Thyroid gland (tissue), 4 donors: Measurements from ENCODE around the gene RRAD. TPM values are rescaled to one million over a fixed set of nuclear protein-coding genes. Genes with fewer than 3 reads are reported as not detected.

Experiments used
- DNase-seq, 2 donors: peaks; one replicate each; pipeline ENCODE4 v3.0.0-alpha.2; 2019
- H3K27ac ChIP-seq, 3 donors: fragments of 200-600 bp; sonication (generic); 1 replicate in 2 of 3; 2 replicates in 1 of 3; pipeline ENCODE4 v1.5.1; 2016 to 2019; ENCODE audit warnings: mild to moderate bottlenecking in 1 of 3, moderate library complexity in 1 of 3
- H3K27me3 ChIP-seq: fragments of 200-600 bp; sonication (generic); one replicate; pipeline ENCODE4 v1.5.1; 2019
- H3K36me3 ChIP-seq, 2 donors: fragments of 200-600 bp; sonication (generic); one replicate each; pipeline ENCODE4 v1.5.1; 2016 to 2019
- H3K4me1 ChIP-seq, 2 donors: fragments of 200-600 bp; sonication (generic); one replicate each; pipeline ENCODE4 v1.5.1; 2017 to 2019
- H3K4me3 ChIP-seq, 3 donors: fragments of 200-600 bp; sonication (generic); replicated peaks in 1 of 3; 1 replicate in 2 of 3; 2 replicates in 1 of 3; pipeline ENCODE4 v1.5.1; 2016; ENCODE audit warnings: mild to moderate bottlenecking in 1 of 3
- H3K9me3 ChIP-seq: fragments of 200-600 bp; sonication (generic); one replicate; pipeline ENCODE4 v1.5.1; 2017
- POLR2A ChIP-seq, 2 donors: fragments of 450-650 bp; IDR thresholded peaks; one replicate each; pipeline ENCODE4 v1.6.1; 2017; ENCODE audit warnings: antibody characterized with exemption in 2 of 2, mild to moderate bottlenecking in 2 of 2, moderate library complexity in 1 of 2
- WGBS, 2 donors: methylation state at CpG; one replicate each; pipeline ENCODE4 v1.1.5; 2017; 5-methylcytosine and 5-hydroxymethylcytosine counted together
- intact Hi-C: fragments of 100-400 bp; cut with DNase I; formaldehyde crosslinking; loops from one replicate; pipeline ENCODE4 v1.15.1; 2023
- total RNA-seq, 4 donors: library from RNA; depleted of rRNA; stranded (reverse); fragments of >200 nt; gene quantifications; one replicate each; pipeline ENCODE4 v1.2.3, GENCODE V29; 2016
- TF ChIP-seq, protein P1 (sequence below), 6 experiments: fragments of 200-600 bp in 3 of 6; fragments of 450-650 bp in 3 of 6; sonication (generic) in 3 of 6; IDR thresholded peaks; one replicate each; pipeline ENCODE4 v1.5.1; 2016 to 2019; ENCODE audit warnings: antibody characterized with exemption in 6 of 6, mild to moderate bottlenecking in 2 of 6, inconsistent platforms in 1 of 6, moderate library complexity in 1 of 6

The RRAD gene
- total RNA-seq, 4 donors from 2014 or later, result 6.1 to 15.6 (median 10.9) TPM

DNA sequence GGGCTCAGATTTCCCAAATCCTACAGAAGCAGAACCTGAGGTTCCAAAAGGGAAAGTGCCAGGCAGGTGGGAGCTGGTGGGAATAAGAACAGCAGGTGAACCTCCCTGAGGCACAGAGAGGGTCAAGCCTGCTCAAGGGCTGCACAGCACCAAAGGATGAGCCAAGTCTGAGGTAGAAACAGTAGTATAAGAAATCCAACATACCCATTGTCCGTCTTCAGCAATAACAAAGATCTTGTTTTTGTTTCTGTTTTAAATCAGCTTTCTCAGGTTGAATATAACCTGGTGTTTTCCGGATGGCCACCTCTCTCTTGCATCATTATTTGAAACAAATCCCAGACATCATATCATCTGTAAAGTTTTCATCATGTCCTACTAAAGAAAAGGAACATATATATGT, 25.1 kb upstream of the RRAD start:
- H3K27ac ChIP-seq, result no peak overlapping the region
- TF ChIP-seq, protein P1, sequence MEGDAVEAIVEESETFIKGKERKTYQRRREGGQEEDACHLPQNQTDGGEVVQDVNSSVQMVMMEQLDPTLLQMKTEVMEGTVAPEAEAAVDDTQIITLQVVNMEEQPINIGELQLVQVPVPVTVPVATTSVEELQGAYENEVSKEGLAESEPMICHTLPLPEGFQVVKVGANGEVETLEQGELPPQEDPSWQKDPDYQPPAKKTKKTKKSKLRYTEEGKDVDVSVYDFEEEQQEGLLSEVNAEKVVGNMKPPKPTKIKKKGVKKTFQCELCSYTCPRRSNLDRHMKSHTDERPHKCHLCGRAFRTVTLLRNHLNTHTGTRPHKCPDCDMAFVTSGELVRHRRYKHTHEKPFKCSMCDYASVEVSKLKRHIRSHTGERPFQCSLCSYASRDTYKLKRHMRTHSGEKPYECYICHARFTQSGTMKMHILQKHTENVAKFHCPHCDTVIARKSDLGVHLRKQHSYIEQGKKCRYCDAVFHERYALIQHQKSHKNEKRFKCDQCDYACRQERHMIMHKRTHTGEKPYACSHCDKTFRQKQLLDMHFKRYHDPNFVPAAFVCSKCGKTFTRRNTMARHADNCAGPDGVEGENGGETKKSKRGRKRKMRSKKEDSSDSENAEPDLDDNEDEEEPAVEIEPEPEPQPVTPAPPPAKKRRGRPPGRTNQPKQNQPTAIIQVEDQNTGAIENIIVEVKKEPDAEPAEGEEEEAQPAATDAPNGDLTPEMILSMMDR (IDR thresholded peaks at IDR 0.05), result no peak
- TF ChIP-seq POLR2A (IDR thresholded peaks at IDR 0.05), result no peak
- intact Hi-C loops, result no loop called here
- H3K36me3 ChIP-seq, result no peaks in the 10 kb centered on the region
- DNase-seq, result no peak
- WGBS, 2 donors, result 76 to 81% methylated on average over 2 of the region's 2 CpGs
- H3K4me1 ChIP-seq, result peaks cover 10 to 11% of the 10 kb centered on the region in 2 donors
- no peaks in the 10 kb centered on the region for H3K27me3 ChIP-seq
- no peak overlapping the region for H3K4me3 ChIP-seq
- no peaks in the 10 kb centered on the region for H3K9me3 ChIP-seq

DNA sequence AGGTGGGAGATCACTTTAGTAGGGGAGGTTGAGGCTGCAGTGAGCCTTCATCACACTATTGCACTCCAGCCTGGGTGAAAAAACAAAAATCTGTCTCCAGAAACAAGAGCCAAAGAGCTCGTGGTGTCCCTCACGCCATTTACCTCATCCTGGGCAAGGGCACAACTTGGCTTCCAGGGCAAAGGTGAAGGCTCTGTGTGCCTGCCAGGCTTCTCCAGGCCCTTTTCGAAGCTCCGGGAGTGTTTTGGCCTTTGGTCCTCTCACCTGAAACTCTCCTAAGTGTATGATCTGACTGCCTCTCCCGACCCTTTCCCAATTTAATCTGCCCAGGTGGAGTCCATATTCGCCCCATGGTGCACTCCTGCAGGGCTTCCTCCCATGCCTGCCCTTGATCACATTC, 24.1 kb upstream of the RRAD start:
- DNase-seq, result no peak
- intact Hi-C loops, result no loop called here
- WGBS, 2 donors, result 82% methylated on average over 6 of the region's 6 CpGs
- no peak overlapping the region for H3K4me3 ChIP-seq
- no peak overlapping the region for H3K27ac ChIP-seq
- peaks cover 10 to 11% of the 10 kb centered on the region in 2 donors for H3K4me1 ChIP-seq
- TF ChIP-seq, protein P1 (IDR thresholded peaks at IDR 0.05), result no peak
- no peak for TF ChIP-seq POLR2A (IDR thresholded peaks at IDR 0.05)
- no peaks in the 10 kb centered on the region for H3K36me3 ChIP-seq
- H3K27me3 ChIP-seq, result no peaks in the 10 kb centered on the region
- H3K9me3 ChIP-seq, result no peaks in the 10 kb centered on the region

DNA sequence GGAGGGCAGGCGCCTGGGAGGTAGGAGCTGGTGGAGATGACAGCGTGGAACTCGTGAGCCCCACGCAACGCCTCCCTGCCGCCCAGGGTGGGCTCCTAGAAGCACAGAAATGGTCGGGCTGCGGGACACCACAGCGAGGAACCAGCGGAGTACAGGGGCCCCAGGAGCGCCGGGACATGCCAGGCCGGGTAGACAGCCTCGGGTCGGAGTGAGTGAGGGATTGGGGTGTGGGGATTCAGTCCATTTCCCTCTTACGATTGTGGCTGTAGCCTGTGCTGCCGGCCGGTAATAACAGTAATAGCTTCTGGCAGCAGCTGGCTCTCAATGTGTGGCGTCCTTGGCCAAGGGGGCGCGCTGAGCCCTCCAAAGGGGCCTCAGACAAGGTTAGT, 23.5 kb upstream of the RRAD start:
- WGBS, 2 donors, result 33 to 41% methylated on average over 3 to 12 of the region's 21 CpGs
- no peak overlapping the region for H3K27ac ChIP-seq
- no peak for DNase-seq
- H3K27me3 ChIP-seq, result no peaks in the 10 kb centered on the region
- intact Hi-C loops, result no loop called here
- peak overlapping the region in 1 of 3 donors; percentile 28 for H3K4me3 ChIP-seq
- no peaks in the 10 kb centered on the region for H3K9me3 ChIP-seq
- peaks cover 10 to 11% of the 10 kb centered on the region in 2 donors for H3K4me1 ChIP-seq
- TF ChIP-seq POLR2A (IDR thresholded peaks at IDR 0.05), result no peak
- peaks cover 0 to 1% of the 10 kb centered on the region in 2 donors for H3K36me3 ChIP-seq

DNA sequence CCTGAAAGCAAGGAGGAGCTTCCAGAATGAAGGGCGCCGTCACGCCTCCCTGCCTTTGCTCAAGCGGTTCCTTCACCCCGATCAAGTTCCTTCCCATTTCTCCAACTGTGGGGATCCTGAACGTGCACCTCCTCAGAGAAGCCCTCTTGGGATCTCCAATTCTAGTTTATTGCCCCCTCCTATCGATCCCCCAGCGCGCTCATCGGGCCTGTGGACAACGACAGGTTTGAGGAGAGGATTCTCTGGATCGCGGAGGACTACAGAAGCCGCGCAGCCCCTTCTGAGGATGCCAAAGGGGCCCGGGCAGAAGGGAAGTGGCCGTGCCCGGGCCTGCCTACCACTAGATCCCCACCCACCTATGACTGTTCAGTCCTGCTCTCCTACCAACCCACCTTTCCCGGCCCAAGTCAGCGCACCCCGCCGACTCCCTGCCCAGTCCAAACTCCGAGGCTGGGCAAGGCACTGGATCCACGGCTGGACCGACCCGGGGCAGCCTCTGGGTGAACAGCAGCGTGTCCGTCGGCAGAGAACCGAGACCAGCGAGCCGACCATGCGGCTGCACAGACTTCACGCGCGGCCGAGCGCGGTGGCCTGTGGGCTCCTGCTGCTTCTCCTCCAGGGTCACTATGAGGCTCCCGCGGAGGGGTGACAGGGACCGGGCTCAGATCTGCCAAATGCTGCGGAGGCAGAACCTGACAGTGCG, 22.9 kb upstream of the RRAD start:
- H3K4me3 ChIP-seq, result peak overlapping the region in 2 of 3 donors; percentile 25 to 28
- no peaks in the 10 kb centered on the region for H3K27me3 ChIP-seq
- DNase-seq, result peak; percentile 54 to 68
- TF ChIP-seq, protein P1 (IDR thresholded peaks at IDR 0.05), result no peak
- no peak for TF ChIP-seq POLR2A (IDR thresholded peaks at IDR 0.05)
- no peak overlapping the region for H3K27ac ChIP-seq
- 1 to 3% methylated on average over 15 to 25 of the region's 44 CpGs for WGBS, 2 donors
- no peaks in the 10 kb centered on the region for H3K9me3 ChIP-seq
- intact Hi-C loops, result no loop called here
- peaks cover 1 to 7% of the 10 kb centered on the region in 2 donors for H3K36me3 ChIP-seq
- peaks cover 10 to 11% of the 10 kb centered on the region in 2 donors for H3K4me1 ChIP-seq

DNA sequence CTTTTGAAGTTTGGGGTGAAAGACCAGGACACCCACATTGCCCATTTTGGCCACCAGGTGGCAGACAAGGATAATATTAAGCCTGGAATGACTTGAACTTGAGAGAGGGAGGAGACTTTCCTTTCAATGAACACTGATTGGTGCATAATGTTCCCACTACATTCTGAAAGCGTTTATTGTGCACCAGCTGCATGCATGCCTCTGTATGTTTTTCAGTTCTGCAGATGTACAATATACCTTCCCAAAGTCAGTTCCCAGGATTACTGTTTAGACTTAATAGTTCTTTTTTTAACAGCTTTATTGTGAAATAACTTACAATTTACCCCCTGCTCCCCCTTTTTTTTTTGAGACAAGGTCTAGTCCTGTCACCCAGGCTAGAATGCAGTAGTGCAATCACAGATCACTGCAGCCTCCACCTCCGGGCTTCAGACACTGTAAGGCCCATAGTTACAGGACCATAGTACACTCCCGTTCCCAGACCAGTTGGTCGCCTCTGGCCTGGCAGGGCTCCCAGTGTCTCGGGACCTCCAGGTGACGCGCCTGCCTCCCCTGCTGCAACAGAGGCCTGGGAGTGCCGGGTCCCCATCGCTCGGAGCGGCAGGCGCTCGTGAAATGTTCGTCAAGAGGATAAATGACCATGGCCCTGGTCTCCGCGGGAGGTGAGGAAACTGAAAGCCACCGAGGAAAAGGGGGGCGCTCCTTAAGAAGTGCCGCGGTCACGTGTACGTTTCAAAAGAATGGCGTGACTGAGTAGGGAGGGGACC, 22.1 kb upstream of the RRAD start:
- Histone ChIP-seq H3K27ac (no peak overlapping the region), H3K4me3 (peak overlapping the region in 2 of 3 donors; percentile 25 to 28), H3K27me3 (no peaks in the 10 kb centered on the region), H3K36me3 (peaks cover 9 to 14% of the 10 kb centered on the region in 2 donors), H3K4me1 (peaks cover 10 to 11% of the 10 kb centered on the region in 2 donors), H3K9me3 (no peaks in the 10 kb centered on the region)
- DNase-seq, result peak; percentile 83 to 87
- peak in 1 of 2 donors; percentile 16 for TF ChIP-seq POLR2A (IDR thresholded peaks at IDR 0.05)
- TF ChIP-seq, protein P1 (IDR thresholded peaks at IDR 0.05), result peak; percentile 78 to 91 (median 87)
- intact Hi-C loops, result no loop called here
- WGBS, 2 donors, result 0% methylated on average over 9 to 14 of the region's 23 CpGs
